Measurements from ENCODE around the gene OR51G1.

OR51G1 gene

DNA sequence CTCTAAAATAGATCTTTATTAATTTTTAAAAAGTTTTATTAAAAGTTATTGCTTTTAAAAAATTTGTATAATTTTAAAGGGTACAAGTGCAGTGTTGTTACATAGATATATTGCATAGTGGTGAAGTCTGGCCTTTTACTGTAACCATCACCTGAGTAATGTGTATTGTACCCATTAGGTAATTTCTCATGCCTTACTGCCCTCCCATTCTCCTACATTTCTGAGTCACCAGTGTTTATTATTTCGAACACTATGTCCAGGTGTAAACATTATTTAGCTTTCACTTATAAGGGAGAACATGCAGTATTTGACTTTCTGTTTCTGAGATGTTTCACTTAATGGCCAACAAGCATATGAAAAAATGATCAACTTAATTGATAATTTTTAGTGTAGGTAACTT is 2.3 kb downstream of the OR51G1 start:
- Histone ChIP-seq H3K27me3 (ENCODE audit: control insufficient read depth, insufficient read depth, low read length) (no peaks in the 10 kb centered on the region), H3K36me3 (ENCODE audit: control insufficient read depth, insufficient read depth, low read length) (no peaks in the 10 kb centered on the region), H3K9me3 (ENCODE audit: control insufficient read depth, low read length) (no peaks in the 10 kb centered on the region), H3K79me2 (no peaks in the 10 kb centered on the region), H2AFZ (no peak overlapping the region), H3K9ac (no peak overlapping the region), H3K4me3 (ENCODE audit: low read depth, low read length) (no peak overlapping the region), H3K4me2 (ENCODE audit: low read length) (no peak overlapping the region), H3K27ac (no peak overlapping the region), H3K4me1 (no peaks in the 10 kb centered on the region)
- no peak for TF ChIP-seq CTCF (IDR thresholded peaks at IDR 0.05)

- Histone ChIP-seq H3K4me3 (ENCODE audit: low read depth, low read length) (no peak within 1 kb of the TSS), H3K9ac (no peak within 1 kb of the TSS), H3K4me1 (no peaks in the 10 kb centered on the region), H3K4me2 (ENCODE audit: low read length) (no peak within 1 kb of the TSS), H2AFZ (no peak within 1 kb of the TSS), H3K27me3 (ENCODE audit: control insufficient read depth, insufficient read depth, low read length) (no peaks in the 10 kb centered on the region), H3K9me3 (ENCODE audit: control insufficient read depth, low read length) (no peaks in the 10 kb centered on the region), H3K36me3 (ENCODE audit: control insufficient read depth, insufficient read depth, low read length) (no peaks in the 10 kb centered on the region), H3K27ac (no peak within 1 kb of the TSS), H3K79me2 (no peaks in the 10 kb centered on the region)
- TF ChIP-seq CTCF (IDR thresholded peaks at IDR 0.05), result no peak
These were observed 4.9 kb downstream of the OR51G1 start, which contains the start of gene OR51G2 for GRCh38 chr11:4919250-4919649. Gene OR51G2, minus strand, starts transcription at chr11:4919350. Its CDS starts 3,687 bp downstream, at chr11:4915663.

DNA sequence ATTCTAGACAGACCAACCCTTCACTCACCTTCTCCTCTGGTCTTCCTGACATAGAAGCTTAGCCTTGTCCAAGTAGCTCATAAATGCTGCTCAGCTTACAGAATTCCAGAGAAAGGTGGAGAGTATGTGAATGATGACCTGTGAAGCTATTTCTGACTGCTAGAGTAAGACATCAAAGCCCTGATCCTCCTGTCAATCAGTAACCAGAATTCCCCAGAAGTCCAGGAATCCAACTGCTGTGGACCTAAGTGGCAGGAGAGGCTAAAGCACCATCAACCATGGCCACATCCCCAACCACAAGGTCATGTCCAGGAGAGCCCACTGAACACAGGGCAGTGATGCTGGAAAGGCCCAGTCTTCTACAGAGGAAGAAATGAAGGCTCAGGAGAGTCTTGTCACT is 7.6 kb downstream of the OR51G1 start:
- Histone ChIP-seq H3K4me1 (no peaks in the 10 kb centered on the region), H3K9me3 (ENCODE audit: control insufficient read depth, low read length) (no peaks in the 10 kb centered on the region), H3K4me3 (ENCODE audit: low read depth, low read length) (no peak overlapping the region), H3K27me3 (ENCODE audit: control insufficient read depth, insufficient read depth, low read length) (no peaks in the 10 kb centered on the region), H3K36me3 (ENCODE audit: control insufficient read depth, insufficient read depth, low read length) (no peaks in the 10 kb centered on the region), H2AFZ (no peak overlapping the region), H3K4me2 (ENCODE audit: low read length) (no peak overlapping the region), H3K27ac (no peak overlapping the region), H3K79me2 (no peaks in the 10 kb centered on the region), H3K9ac (no peak overlapping the region)
- no peak for TF ChIP-seq CTCF (IDR thresholded peaks at IDR 0.05)

GRCh38 chr11:4903484-4903883 is 20.7 kb downstream of the OR51G1 start, which contains the start of gene OR51A7:
Gene OR51A7, plus strand, starts transcription at chr11:4903783. Its CDS starts 3,587 bp downstream, at chr11:4907370.
- Histone ChIP-seq H3K27me3 (ENCODE audit: control insufficient read depth, insufficient read depth, low read length) (no peaks in the 10 kb centered on the region), H3K9ac (no peak within 1 kb of the TSS), H3K36me3 (ENCODE audit: control insufficient read depth, insufficient read depth, low read length) (no peaks in the 10 kb centered on the region), H2AFZ (no peak within 1 kb of the TSS), H3K27ac (no peak within 1 kb of the TSS), H3K4me2 (ENCODE audit: low read length) (no peak within 1 kb of the TSS), H3K9me3 (ENCODE audit: control insufficient read depth, low read length) (no peaks in the 10 kb centered on the region), H3K4me1 (no peaks in the 10 kb centered on the region), H3K79me2 (no peaks in the 10 kb centered on the region), H3K4me3 (ENCODE audit: low read depth, low read length) (no peak within 1 kb of the TSS)
- no peak for TF ChIP-seq CTCF (IDR thresholded peaks at IDR 0.05)

GRCh38 chr11:4891996-4892640 is 32.0 kb downstream of the OR51G1 start:
- H3K4me1 ChIP-seq, result no peaks in the 10 kb centered on the region
- H3K27me3 ChIP-seq (ENCODE audit: control insufficient read depth, insufficient read depth, low read length), result no peaks in the 10 kb centered on the region
- H3K9ac ChIP-seq, result no peak overlapping the region
- H3K27ac ChIP-seq, result no peak overlapping the region
- H3K36me3 ChIP-seq (ENCODE audit: control insufficient read depth, insufficient read depth, low read length), result no peaks in the 10 kb centered on the region
- no peak overlapping the region for H3K4me3 ChIP-seq (ENCODE audit: low read depth, low read length)
- H3K79me2 ChIP-seq, result no peaks in the 10 kb centered on the region
- no peak overlapping the region for H2AFZ ChIP-seq
- no peak overlapping the region for H3K4me2 ChIP-seq (ENCODE audit: low read length)
- TF ChIP-seq CTCF (IDR thresholded peaks at IDR 0.05), result no peak
- H3K9me3 ChIP-seq (ENCODE audit: control insufficient read depth, low read length), result no peaks in the 10 kb centered on the region

Measured in parathyroid adenoma (tissue), 2 donors.